OCI-LY7 (cell line): ENCODE results near the gene ADSS1. TPM values are rescaled to one million over a fixed set of nuclear protein-coding genes. Genes with fewer than 3 reads are reported as not detected.

Source experiments
- BruUV-seq: library from RNA; stranded (reverse); fragments of 400-500 nt; replicated peaks from 2 replicates; lab custom pipeline; 2021; lab: Mats Ljungman, UMichigan
- CTCF ChIA-PET: fragments of 300-600 bp; sonication (Branson Sonifier 250); formaldehyde crosslinking; loops from one replicate; lab custom pipeline; 2022; ENCODE audit warnings: antibody characterized with exemption; ENCODE audit not compliant: unreplicated experiment; lab: Charles Lee
- POLR2A ChIA-PET: fragments of 300-600 bp; sonication (Branson Sonifier 250); formaldehyde crosslinking; loops from one replicate; lab custom pipeline; 2022; ENCODE audit warnings: antibody characterized with exemption; lab: Charles Lee
- DNase-seq: peaks from one replicate; pipeline ENCODE4 v3.0.0-alpha.2; 2015; ENCODE audit warnings: low spot score
- H2AFZ ChIP-seq: fragments of 200-600 bp; sonication (generic), shearing (Covaris generic); 2 replicates; pipeline ENCODE4 v1.6.1; 2014; ENCODE audit warnings: mild to moderate bottlenecking, antibody characterized with exemption, low read length, moderate library complexity
- H3K27ac ChIP-seq: fragments of 200-600 bp; sonication (generic); 2 replicates; pipeline ENCODE4 v1.5.1; 2014; ENCODE audit warnings: mixed run types, low read depth, mild to moderate bottlenecking, moderate library complexity, low read length, inconsistent platforms; ENCODE audit not compliant: poor library complexity, severe bottlenecking
- H3K36me3 ChIP-seq: fragments of 200-600 bp; sonication (generic); 2 replicates; pipeline ENCODE4 v1.6.1; 2014; ENCODE audit warnings: mild to moderate bottlenecking, antibody characterized with exemption, low read length, moderate library complexity, mixed read lengths; ENCODE audit not compliant: insufficient read depth
- H3K4me1 ChIP-seq: fragments of 200-600 bp; sonication (generic); 2 replicates; pipeline ENCODE4 v1.5.1; 2014; ENCODE audit warnings: mild to moderate bottlenecking, low read length; ENCODE audit not compliant: insufficient read depth, poor library complexity, severe bottlenecking
- H3K4me2 ChIP-seq: fragments of 200-600 bp; sonication (generic); 2 replicates; pipeline ENCODE4 v1.6.1; 2014; ENCODE audit warnings: mild to moderate bottlenecking, low read length
- H3K4me3 ChIP-seq: fragments of 200-600 bp; sonication (generic); 2 replicates; pipeline ENCODE4 v1.5.1; 2014; ENCODE audit warnings: mild to moderate bottlenecking, low read depth, low read length; ENCODE audit not compliant: poor library complexity, severe bottlenecking
- H3K79me2 ChIP-seq: fragments of 200-600 bp; sonication (generic); 2 replicates; pipeline ENCODE4 v1.6.1; 2016; ENCODE audit warnings: low read depth, mild to moderate bottlenecking, low read length, moderate library complexity, mixed read lengths; ENCODE audit not compliant: insufficient read depth
- H3K9me2 ChIP-seq: fragments of 200-600 bp; sonication (generic); 2 replicates; pipeline ENCODE4 v1.6.1; 2016; ENCODE audit warnings: mild to moderate bottlenecking, low read length, mixed read lengths; ENCODE audit not compliant: insufficient read depth
- H3K9me3 ChIP-seq: fragments of 200-600 bp; sonication (generic); 2 replicates; pipeline ENCODE4 v1.6.1; 2014; ENCODE audit warnings: mild to moderate bottlenecking, mixed run types, low read length, mixed read lengths
- H4K20me1 ChIP-seq: fragments of 200-600 bp; sonication (generic); 2 replicates; pipeline ENCODE4 v1.6.1; 2014; ENCODE audit warnings: mild to moderate bottlenecking, antibody characterized with exemption, low read length, moderate library complexity, mixed read lengths; ENCODE audit not compliant: insufficient read depth
- CTCF ChIP-seq: fragments of 200-600 bp; sonication (generic); conservative IDR thresholded peaks from 2 replicates; pipeline ENCODE4 v1.5.1; 2014; ENCODE audit warnings: mild to moderate bottlenecking, antibody characterized with exemption, low read length, moderate library complexity, mixed read lengths
- EZH2phosphoT487 ChIP-seq: fragments of 200-600 bp; sonication (generic); IDR thresholded peaks from 2 replicates; pipeline ENCODE4 v1.6.1; 2018; ENCODE audit warnings: low read depth, borderline replicate concordance, mild to moderate bottlenecking, mixed run types, antibody characterized with exemption, low read length, moderate library complexity, mixed read lengths
- intact Hi-C: fragments of 100-400 bp; cut with micrococcal nuclease; formaldehyde crosslinking; loops from one replicate; pipeline ENCODE4 v1.10.0; 2022; ENCODE audit not compliant: unreplicated experiment
- total RNA-seq, 2 experiments: library from RNA; depleted of rRNA in 1 of 2; stranded (reverse); fragments of >200 nt in 1 of 2; shearing (Covaris generic) in 1 of 2; gene quantifications; 2 replicates each; pipeline ENCODE4 v1.2.3, GENCODE V29; 2014 to 2022

The ADSS1 gene
- total RNA-seq, 2 experiments from 2014 or later: 2.8 TPM; not detected in 1

DNA sequence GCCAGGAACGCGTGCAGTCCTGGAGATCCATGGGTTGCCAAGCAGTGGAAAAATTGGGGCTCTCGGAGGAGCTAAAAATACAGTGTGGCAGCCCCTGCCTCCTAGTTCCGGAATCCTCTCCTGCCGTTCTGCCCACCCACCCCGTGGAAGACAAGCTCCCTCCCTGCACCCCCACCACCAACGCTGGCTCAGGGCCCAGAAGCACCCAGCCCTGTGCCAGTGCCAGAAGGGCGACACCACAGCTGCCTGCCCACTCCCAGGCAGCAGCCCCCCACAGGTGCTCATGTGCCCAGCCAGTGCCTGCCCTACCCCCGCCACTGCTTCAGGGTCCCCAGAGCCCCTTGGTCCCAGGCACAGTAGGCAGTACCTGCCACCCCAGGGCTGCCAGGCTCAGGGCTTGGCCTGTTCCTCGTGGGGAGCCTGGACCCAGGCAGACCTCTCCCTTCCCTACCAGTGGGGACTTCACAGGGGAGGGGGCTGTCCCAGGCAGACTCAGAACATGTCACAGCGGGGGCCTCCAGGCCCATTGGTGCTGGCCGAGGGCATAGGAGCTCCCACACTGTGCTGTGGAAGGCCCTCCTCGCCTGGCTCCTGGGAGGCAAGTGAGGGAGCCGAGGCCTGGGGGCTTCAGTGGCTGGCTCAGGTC lies 27.2 kb upstream of the ADSS1 start:
- ChIA-PET POLR2A (no interaction called here), CTCF (no interaction called here)
- Histone ChIP-seq H3K4me2 (no peak overlapping the region), H3K4me1 (no peaks in the 10 kb centered on the region), H3K27ac (no peak overlapping the region), H3K9me3 (no peaks in the 10 kb centered on the region), H3K4me3 (no peak overlapping the region), H3K79me2 (no peaks in the 10 kb centered on the region), H3K36me3 (peaks cover 6% of the 10 kb centered on the region; the same call in 1 of the 2 replicates), H2AFZ (no peak overlapping the region), H4K20me1 (no peaks in the 10 kb centered on the region), H3K9me2 (no peaks in the 10 kb centered on the region)
- DNase-seq: no peak
- no TSS peak for BruUV-seq
- intact Hi-C loops: no loop called here
- TF ChIP-seq EZH2phosphoT487 (no peak), CTCF (no peak)

GRCh38 chr14:104697317-104697703 lies 26.7 kb upstream of the ADSS1 start:
- H3K9me2 ChIP-seq: no peaks in the 10 kb centered on the region
- TF ChIP-seq EZH2phosphoT487: no peak
- no peak for TF ChIP-seq CTCF
- no peak overlapping the region for H3K27ac ChIP-seq
- no peaks in the 10 kb centered on the region for H3K4me1 ChIP-seq
- CTCF ChIA-PET: no interaction called here
- POLR2A ChIA-PET: no interaction called here
- no peak for DNase-seq
- H3K36me3 ChIP-seq: peaks cover 6% of the 10 kb centered on the region; the same call in 1 of the 2 replicates
- H4K20me1 ChIP-seq: no peaks in the 10 kb centered on the region
- intact Hi-C loops: no loop called here
- no peaks in the 10 kb centered on the region for H3K9me3 ChIP-seq
- no TSS peak for BruUV-seq
- no peak overlapping the region for H3K4me3 ChIP-seq
- H3K79me2 ChIP-seq: no peaks in the 10 kb centered on the region
- H3K4me2 ChIP-seq: no peak overlapping the region
- H2AFZ ChIP-seq: no peak overlapping the region

GRCh38 chr14:104697892-104698583 lies 26.0 kb upstream of the ADSS1 start:
- intact Hi-C loops: no loop called here
- no peaks in the 10 kb centered on the region for H3K79me2 ChIP-seq
- no peak for TF ChIP-seq CTCF
- no peak for TF ChIP-seq EZH2phosphoT487

More at GRCh38 chr14:104697892-104698583, 26.0 kb upstream of the ADSS1 start:
- Histone ChIP-seq H3K4me3 (no peak overlapping the region), H4K20me1 (no peaks in the 10 kb centered on the region), H3K4me2 (no peak overlapping the region), H3K9me2 (no peaks in the 10 kb centered on the region), H2AFZ (no peak overlapping the region), H3K36me3 (peaks cover 13% of the 10 kb centered on the region), H3K27ac (no peak overlapping the region), H3K9me3 (no peaks in the 10 kb centered on the region), H3K4me1 (no peaks in the 10 kb centered on the region)
- CTCF ChIA-PET: no interaction called here
- POLR2A ChIA-PET: no interaction called here
- BruUV-seq: no TSS peak
- no peak for DNase-seq
